T-helper 1 cell (primary cell): ENCODE results near the gene PACSIN1.
"Not testable (repeated sequence)": the region's sequence is repeated elsewhere in the genome, so short reads cannot be mapped to it uniquely, and the experiment has no call there.

Experiments used
- DNase-seq, 5 donors: peaks; one replicate each; pipeline ENCODE4 v3.0.0-alpha.2; 2012 to 2020

Gene PACSIN1

GRCh38 chr6:34486106-34486740 lies 20.3 kb downstream of the PACSIN1 start:
- no peak for DNase-seq

GRCh38 chr6:34486886-34487285 lies 21.0 kb downstream of the PACSIN1 start:
- not testable (repeated sequence) for DNase-seq

GRCh38 chr6:34487536-34487935 lies 21.7 kb downstream of the PACSIN1 start:
- no peak for DNase-seq

GRCh38 chr6:34489207-34489805 lies 23.4 kb downstream of the PACSIN1 start:
- no peak for DNase-seq

GRCh38 chr6:34490390-34491090 lies 24.7 kb downstream of the PACSIN1 start:
- no peak for DNase-seq

GRCh38 chr6:34491091-34491430 lies 25.2 kb downstream of the PACSIN1 start:
- DNase-seq = no peak

- DNase-seq = no peak
Measured at GRCh38 chr6:34493344-34493743, 27.5 kb downstream of the PACSIN1 start.

GRCh38 chr6:34494973-34495372 lies 29.1 kb downstream of the PACSIN1 start:
- no peak for DNase-seq

GRCh38 chr6:34496103-34496685 lies 30.3 kb downstream of the PACSIN1 start:
- DNase-seq = no peak

- DNase-seq = no peak
Measured at GRCh38 chr6:34497411-34497810, 31.5 kb downstream of the PACSIN1 start.

GRCh38 chr6:34506718-34507117 lies 40.8 kb downstream of the PACSIN1 start:
- no peak for DNase-seq

- no peak for DNase-seq
Measured at GRCh38 chr6:34508425-34508824, 42.5 kb downstream of the PACSIN1 start.

GRCh38 chr6:34509782-34510181 lies 43.9 kb downstream of the PACSIN1 start:
- DNase-seq = no peak

GRCh38 chr6:34510299-34510698 lies 44.4 kb downstream of the PACSIN1 start:
- DNase-seq = no peak

GRCh38 chr6:34511214-34511914 lies 45.5 kb downstream of the PACSIN1 start:
- DNase-seq = no peak

- DNase-seq = no peak
Measured at GRCh38 chr6:34511915-34512737, 46.2 kb downstream of the PACSIN1 start.

- DNase-seq = no peak
Measured at GRCh38 chr6:34512738-34513115, 46.9 kb downstream of the PACSIN1 start.

GRCh38 chr6:34513646-34514045 lies 47.8 kb downstream of the PACSIN1 start:
- no peak for DNase-seq

- DNase-seq = no peak
Measured at GRCh38 chr6:34514112-34514511, 48.2 kb downstream of the PACSIN1 start.

GRCh38 chr6:34514593-34515472 lies 49.0 kb downstream of the PACSIN1 start:
- no peak for DNase-seq
